ENCODE measurements around the gene PCDH9.

PCDH9 gene

GRCh38 chr13:66405908-66406802 is 824.0 kb downstream of the PCDH9 start:
- Histone ChIP-seq H3K27me3 (replicated peaks; ENCODE audit: control insufficient read depth, insufficient read depth, low read length) (no peaks in the 10 kb centered on the region), H3K4me3 (replicated peaks; ENCODE audit: low read depth, low read length) (no peak overlapping the region), H3K36me3 (ENCODE audit: control insufficient read depth, insufficient read depth, low read length) (no peaks in the 10 kb centered on the region)
- no peak for TF ChIP-seq CTCF (IDR thresholded peaks at IDR 0.05; ENCODE audit: insufficient read depth, low read length, poor library complexity, severe bottlenecking)
- DNase-seq (ENCODE audit: extremely low read depth, insufficient read length), result no peak

DNA sequence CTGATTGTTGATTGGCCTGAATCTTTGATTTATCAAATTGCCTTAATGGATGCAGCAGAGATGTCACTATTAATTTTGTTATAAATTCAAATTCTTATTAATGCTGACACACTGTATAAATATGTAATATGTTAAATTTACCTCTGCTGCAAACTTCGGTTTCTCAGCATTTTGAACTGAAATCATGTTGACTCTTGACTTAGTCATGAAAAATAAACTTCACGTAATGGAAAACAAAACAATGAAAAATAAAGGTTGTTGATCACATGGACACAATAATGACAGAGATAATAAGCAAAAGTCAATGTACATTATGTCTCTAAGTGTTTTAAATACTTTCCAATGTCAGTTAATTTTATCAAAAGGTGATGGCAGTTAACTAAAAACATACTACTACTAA is 827.6 kb downstream of the PCDH9 start:
- TF ChIP-seq CTCF (IDR thresholded peaks at IDR 0.05; ENCODE audit: insufficient read depth, low read length, poor library complexity, severe bottlenecking), result no peak
- DNase-seq (ENCODE audit: extremely low read depth, insufficient read length), result no peak

GRCh38 chr13:66402066-66402465 is 828.1 kb downstream of the PCDH9 start:
- no peak for TF ChIP-seq CTCF (IDR thresholded peaks at IDR 0.05; ENCODE audit: insufficient read depth, low read length, poor library complexity, severe bottlenecking)
- DNase-seq (ENCODE audit: extremely low read depth, insufficient read length), result no peak
- Histone ChIP-seq H3K36me3 (ENCODE audit: control insufficient read depth, insufficient read depth, low read length) (no peaks in the 10 kb centered on the region), H3K27me3 (replicated peaks; ENCODE audit: control insufficient read depth, insufficient read depth, low read length) (no peaks in the 10 kb centered on the region), H3K4me3 (replicated peaks; ENCODE audit: low read depth, low read length) (no peak overlapping the region)

More for the DNA sequence above, 827.6 kb downstream of the PCDH9 start:
- no peaks in the 10 kb centered on the region for H3K27me3 ChIP-seq (replicated peaks; ENCODE audit: control insufficient read depth, insufficient read depth, low read length)
- no peak overlapping the region for H3K4me3 ChIP-seq (replicated peaks; ENCODE audit: low read depth, low read length)
- H3K36me3 ChIP-seq (ENCODE audit: control insufficient read depth, insufficient read depth, low read length), result no peaks in the 10 kb centered on the region

DNA sequence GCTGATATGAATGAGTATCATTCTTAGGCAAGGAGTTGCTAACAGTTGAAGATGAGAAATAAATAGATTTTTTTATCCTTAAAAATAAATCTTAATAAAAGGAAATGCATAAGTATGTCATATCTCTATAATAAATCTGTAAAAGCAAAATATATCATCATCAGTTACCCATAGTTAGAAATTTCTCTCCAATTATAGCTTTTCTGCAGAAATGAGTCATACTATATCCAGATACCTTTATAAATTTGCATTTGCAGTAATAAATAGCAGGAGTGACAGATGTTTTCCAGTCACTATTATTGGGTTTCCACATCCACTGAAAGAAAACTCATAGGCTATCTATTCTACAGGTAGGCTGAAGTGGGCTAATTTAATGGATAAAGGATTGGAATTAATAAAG is 829.8 kb downstream of the PCDH9 start:
- no peak for DNase-seq (ENCODE audit: extremely low read depth, insufficient read length)
- no peak for TF ChIP-seq CTCF (IDR thresholded peaks at IDR 0.05; ENCODE audit: insufficient read depth, low read length, poor library complexity, severe bottlenecking)
- H3K36me3 ChIP-seq (ENCODE audit: control insufficient read depth, insufficient read depth, low read length), result no peaks in the 10 kb centered on the region

GRCh38 chr13:66399873-66400272 is 830.3 kb downstream of the PCDH9 start:
- no peak for DNase-seq (ENCODE audit: extremely low read depth, insufficient read length)
- H3K36me3 ChIP-seq (ENCODE audit: control insufficient read depth, insufficient read depth, low read length), result no peaks in the 10 kb centered on the region
- TF ChIP-seq CTCF (IDR thresholded peaks at IDR 0.05; ENCODE audit: insufficient read depth, low read length, poor library complexity, severe bottlenecking), result no peak
- no peaks in the 10 kb centered on the region for H3K27me3 ChIP-seq (replicated peaks; ENCODE audit: control insufficient read depth, insufficient read depth, low read length)
- H3K4me3 ChIP-seq (replicated peaks; ENCODE audit: low read depth, low read length), result no peak overlapping the region

More for the DNA sequence above, 829.8 kb downstream of the PCDH9 start:
- no peak overlapping the region for H3K4me3 ChIP-seq (replicated peaks; ENCODE audit: low read depth, low read length)
- no peaks in the 10 kb centered on the region for H3K27me3 ChIP-seq (replicated peaks; ENCODE audit: control insufficient read depth, insufficient read depth, low read length)
